Lung (tissue), 12 donors: ENCODE measurements around the gene UBXN11. TPM values are rescaled to one million over a fixed set of nuclear protein-coding genes. Genes with fewer than 3 reads are reported as not detected.

Source experiments
- ATAC-seq: fragments of 200-7000 bp; cut with Tn5 transposase; one replicate; pipeline ENCODE4 v1.9.1; 2020; ENCODE audit warnings: moderate number of reproducible peaks; ENCODE audit not compliant: insufficient read depth, low FRiP score
- DNase-seq, 3 donors: peaks; one replicate each; pipeline ENCODE4 v3.0.0-alpha.2; 2013 to 2017
- H3K27ac ChIP-seq, 2 donors: one replicate each; pipeline ENCODE4 v1.5.1; 2013; ENCODE audit warnings: mild to moderate bottlenecking in 2 of 2, moderate library complexity in 2 of 2, control low read depth in 1 of 2, inconsistent platforms in 1 of 2, low read depth in 1 of 2, low read length in 1 of 2
- H3K27me3 ChIP-seq, 3 donors: one replicate each; pipeline ENCODE4 v1.5.1; 2013; ENCODE audit warnings: low read length in 2 of 3; ENCODE audit not compliant: control insufficient read depth in 3 of 3, insufficient read depth in 3 of 3
- H3K36me3 ChIP-seq, 4 donors: one replicate each; pipeline ENCODE4 v1.5.1; 2013; ENCODE audit warnings: low read length in 4 of 4, mild to moderate bottlenecking in 1 of 4, moderate library complexity in 1 of 4; ENCODE audit not compliant: control insufficient read depth in 4 of 4, insufficient read depth in 4 of 4
- H3K4me1 ChIP-seq, 5 donors: one replicate each; pipeline ENCODE4 v1.5.1; 2013; ENCODE audit warnings: low read length in 5 of 5, mild to moderate bottlenecking in 2 of 5, moderate library complexity in 1 of 5; ENCODE audit not compliant: control insufficient read depth in 5 of 5, insufficient read depth in 5 of 5
- H3K4me3 ChIP-seq: one replicate; pipeline ENCODE4 v1.5.1; 2013; ENCODE audit warnings: mild to moderate bottlenecking, control low read depth, moderate library complexity
- H3K9ac ChIP-seq, 2 donors: one replicate each; pipeline ENCODE4 v1.5.1; 2013; ENCODE audit warnings: low read length in 2 of 2, control low read depth in 1 of 2; ENCODE audit not compliant: insufficient read depth in 1 of 2
- H3K9me3 ChIP-seq, 4 donors: one replicate each; pipeline ENCODE4 v1.5.1; 2013; ENCODE audit warnings: low read length in 3 of 4, mild to moderate bottlenecking in 1 of 4, moderate library complexity in 1 of 4; ENCODE audit not compliant: control insufficient read depth in 4 of 4, insufficient read depth in 3 of 4
- WGBS, 2 donors: extraction: QIAGEN DNeasy Blood & Tissue Kit; methylation state at CpG; one replicate each; pipeline ENCODE4 v1.1.7; 2013; 5-methylcytosine and 5-hydroxymethylcytosine counted together
- polyA plus RNA-seq, 2 donors: library from polyadenylated mRNA; stranded (reverse); fragments of 200-250 nt; gene quantifications; one replicate each; pipeline ENCODE4 v1.2.1, GENCODE V29; 2013
- total RNA-seq, 2 donors: library from RNA; depleted of rRNA in 1 of 2; stranded (reverse); fragments of >200 nt in 1 of 2; gene quantifications; one replicate each; pipeline ENCODE4 v1.2.1, GENCODE V29; 2014 to 2021
- TF ChIP-seq, protein P1 (sequence below): IDR thresholded peaks from 2 replicates; pipeline ENCODE4 v1.5.1; 2012; ENCODE audit warnings: mild to moderate bottlenecking; ENCODE audit errors: control extremely low read depth, extremely low read depth
- donor health status: control.
- donor health status: control.
- donor health status: Bipolar disorder and iron deficiency.
- donor health status: healthy.
- donor health status: DM: yes; HTN: yes; CAD: no.

UBXN11 gene
- total and polyA plus RNA-seq, 4 donors, result 20.1 to 82.1 (median 54.9) TPM

DNA sequence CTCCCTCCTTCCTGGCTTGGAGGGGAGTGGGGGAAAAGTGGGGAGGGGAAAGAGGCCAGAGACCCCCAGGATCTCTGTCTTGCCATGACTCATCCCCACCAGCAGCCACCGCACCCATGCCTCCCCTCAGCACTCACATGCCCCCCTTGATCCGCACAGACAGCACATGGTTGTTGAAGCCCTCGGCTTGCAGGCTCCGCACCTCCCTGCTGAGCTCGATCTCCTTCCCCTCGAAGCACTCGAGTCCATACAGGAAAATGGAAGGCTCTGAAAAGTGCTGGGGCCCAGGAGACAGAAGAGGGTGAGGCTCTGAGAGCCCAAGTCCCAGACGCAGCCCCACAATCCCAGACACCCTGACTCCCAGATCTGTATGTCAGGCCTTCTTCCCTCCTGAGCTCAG lies 22.2 kb upstream of the UBXN11 start:
- Histone ChIP-seq H3K4me1 (no peaks in the 10 kb centered on the region), H3K36me3 (no peaks in the 10 kb centered on the region), H3K9me3 (no peaks in the 10 kb centered on the region), H3K4me3 (no peak overlapping the region), H3K9ac (no peak overlapping the region), H3K27ac (no peak overlapping the region), H3K27me3 (no peaks in the 10 kb centered on the region)
- no peak for DNase-seq
- no peak for ATAC-seq
- TF ChIP-seq, protein P1, sequence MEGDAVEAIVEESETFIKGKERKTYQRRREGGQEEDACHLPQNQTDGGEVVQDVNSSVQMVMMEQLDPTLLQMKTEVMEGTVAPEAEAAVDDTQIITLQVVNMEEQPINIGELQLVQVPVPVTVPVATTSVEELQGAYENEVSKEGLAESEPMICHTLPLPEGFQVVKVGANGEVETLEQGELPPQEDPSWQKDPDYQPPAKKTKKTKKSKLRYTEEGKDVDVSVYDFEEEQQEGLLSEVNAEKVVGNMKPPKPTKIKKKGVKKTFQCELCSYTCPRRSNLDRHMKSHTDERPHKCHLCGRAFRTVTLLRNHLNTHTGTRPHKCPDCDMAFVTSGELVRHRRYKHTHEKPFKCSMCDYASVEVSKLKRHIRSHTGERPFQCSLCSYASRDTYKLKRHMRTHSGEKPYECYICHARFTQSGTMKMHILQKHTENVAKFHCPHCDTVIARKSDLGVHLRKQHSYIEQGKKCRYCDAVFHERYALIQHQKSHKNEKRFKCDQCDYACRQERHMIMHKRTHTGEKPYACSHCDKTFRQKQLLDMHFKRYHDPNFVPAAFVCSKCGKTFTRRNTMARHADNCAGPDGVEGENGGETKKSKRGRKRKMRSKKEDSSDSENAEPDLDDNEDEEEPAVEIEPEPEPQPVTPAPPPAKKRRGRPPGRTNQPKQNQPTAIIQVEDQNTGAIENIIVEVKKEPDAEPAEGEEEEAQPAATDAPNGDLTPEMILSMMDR, result no peak
- 81 to 89% methylated on average over 8 of the region's 8 CpGs for WGBS, 2 donors

DNA sequence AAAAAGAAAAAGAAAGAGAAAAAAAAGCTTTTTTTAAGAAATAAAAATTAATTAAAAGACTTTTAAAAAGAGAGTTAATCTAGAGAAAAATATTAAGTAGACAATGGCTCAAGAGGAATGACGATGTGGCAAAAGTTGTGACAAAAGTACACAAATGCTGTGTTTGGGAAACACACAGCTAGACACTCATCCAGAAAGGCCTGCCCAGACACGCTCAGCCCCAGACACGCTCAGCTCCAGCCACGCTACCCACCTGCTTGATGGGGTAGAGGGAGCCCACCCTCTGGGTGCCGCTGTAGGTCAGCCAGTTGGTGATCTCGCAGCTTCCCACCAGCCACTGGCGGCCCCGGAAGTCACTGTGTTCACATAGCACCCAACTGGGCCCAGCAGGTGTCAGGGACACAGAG lies 21.5 kb upstream of the UBXN11 start:
- TF ChIP-seq, protein P1, result no peak
- Histone ChIP-seq H3K9me3 (no peaks in the 10 kb centered on the region), H3K4me3 (no peak overlapping the region), H3K27ac (no peak overlapping the region), H3K27me3 (no peaks in the 10 kb centered on the region), H3K4me1 (no peaks in the 10 kb centered on the region), H3K9ac (no peak overlapping the region), H3K36me3 (no peaks in the 10 kb centered on the region)
- DNase-seq, result no peak
- ATAC-seq, result no peak
- 88 to 94% methylated on average over 8 of the region's 8 CpGs for WGBS, 2 donors

DNA sequence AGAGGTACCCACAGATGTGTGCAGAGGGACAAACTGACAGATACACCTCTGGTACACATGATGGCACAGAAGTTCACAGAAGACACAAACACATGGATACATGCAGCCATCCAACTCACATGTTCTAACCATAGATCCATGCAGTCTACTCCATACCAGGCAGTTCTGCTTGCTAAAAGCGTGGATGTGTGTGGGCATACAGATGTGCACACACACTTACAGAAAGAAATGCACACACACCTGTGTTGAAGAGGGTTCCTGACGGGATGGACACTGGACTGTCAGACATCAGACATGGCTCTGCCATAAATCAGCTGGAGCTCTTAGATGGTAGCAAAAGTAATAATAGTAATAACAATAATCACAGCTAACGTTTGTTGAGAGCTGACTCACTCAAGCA lies 18.1 kb upstream of the UBXN11 start:
- Histone ChIP-seq H3K9ac (no peak overlapping the region), H3K27me3 (no peaks in the 10 kb centered on the region), H3K4me3 (no peak overlapping the region), H3K36me3 (no peaks in the 10 kb centered on the region), H3K27ac (no peak overlapping the region), H3K4me1 (peaks cover 0 to 5% (median 0%) of the 10 kb centered on the region in 5 donors), H3K9me3 (no peaks in the 10 kb centered on the region)
- ATAC-seq (no peak), DNase-seq (no peak)
- 83 to 91% methylated on average over 3 of the region's 3 CpGs for WGBS, 2 donors
- TF ChIP-seq, protein P1, result no peak

DNA sequence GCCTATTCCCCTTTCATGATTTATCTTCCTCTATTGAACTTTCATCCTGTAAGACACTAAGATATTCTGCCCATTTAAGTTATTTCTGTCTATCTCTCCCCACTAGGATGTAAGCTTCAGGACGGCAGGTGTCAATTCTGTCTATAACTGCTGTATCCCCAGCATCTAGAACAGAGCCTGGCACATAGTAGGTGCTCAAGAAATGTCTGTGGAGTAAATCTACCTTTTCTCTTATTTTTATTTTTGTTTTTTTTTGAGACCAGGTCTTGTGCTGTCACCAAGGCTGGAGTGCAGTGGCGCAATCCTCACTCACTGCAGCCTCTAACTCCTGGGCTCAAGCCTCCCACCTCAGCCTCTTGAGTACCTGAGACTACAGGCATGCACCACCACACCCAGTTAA lies 16.9 kb upstream of the UBXN11 start:
- ATAC-seq (no peak), DNase-seq (no peak)
- Histone ChIP-seq H3K27me3 (no peaks in the 10 kb centered on the region), H3K9ac (no peak overlapping the region), H3K4me3 (no peak overlapping the region), H3K9me3 (no peaks in the 10 kb centered on the region), H3K36me3 (no peaks in the 10 kb centered on the region), H3K27ac (no peak overlapping the region), H3K4me1 (peaks cover 0 to 5% (median 0%) of the 10 kb centered on the region in 5 donors)
- 94 to 95% methylated on average over 2 of the region's 2 CpGs for WGBS, 2 donors
- TF ChIP-seq, protein P1, result no peak
